ENCODE measurements around the gene VWA5B2. TPM values are rescaled to one million over a fixed set of nuclear protein-coding genes. Genes with fewer than 3 reads are reported as not detected.

Gene VWA5B2
- total and polyA plus RNA-seq, 2 of the 4 experiments (the other 2 are of a cell fraction): not detected

DNA sequence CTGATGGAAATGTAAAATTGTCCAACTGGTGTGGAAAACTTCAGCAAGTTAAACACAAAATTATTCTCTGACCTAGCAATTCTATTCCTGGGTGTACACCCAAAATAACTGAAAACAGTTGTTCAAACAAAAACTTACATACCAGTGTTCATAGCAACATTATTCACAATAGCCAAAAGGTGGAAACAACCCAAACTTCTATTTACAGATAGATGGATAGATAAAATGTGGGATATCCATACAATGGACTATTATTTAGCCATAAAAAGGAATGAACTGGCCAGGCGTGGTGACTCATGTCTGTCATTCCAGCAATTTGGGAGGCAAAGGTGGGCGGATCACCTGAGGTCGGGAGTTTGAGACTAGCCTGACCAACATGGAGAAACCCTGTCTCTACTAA is 6.9 kb upstream of the VWA5B2 start:
- Histone ChIP-seq H3K9me3 (ENCODE audit: control insufficient read depth, insufficient read depth, low read length) (no peaks in the 10 kb centered on the region), H3K9ac (ENCODE audit: low read depth, low read length) (no peak overlapping the region), H2AFZ (replicated peaks; ENCODE audit: low read length, poor library complexity) (no peak overlapping the region), H3K23ac (ENCODE audit: low read depth, low read length) (no peak overlapping the region), H3K4ac (ENCODE audit: low read depth, low read length) (no peak overlapping the region), H2BK20ac (ENCODE audit: low read depth, low read length) (no peak overlapping the region), H3K4me2 (ENCODE audit: low read depth, low read length) (no peak overlapping the region), H3K27me3 (ENCODE audit: control insufficient read depth, insufficient read depth, low read length) (peaks cover 14% of the 10 kb centered on the region), H3K4me3 (ENCODE audit: insufficient read depth, low read depth, low read length) (no peak overlapping the region), H2AK9ac (replicated peaks; ENCODE audit: low read depth, low read length, poor library complexity) (no peak overlapping the region), H3K56ac (ENCODE audit: extremely low read depth, insufficient read depth, low read length) (no peak overlapping the region), H4K20me1 (ENCODE audit: insufficient read depth, low read length) (no peaks in the 10 kb centered on the region), H3K18ac (ENCODE audit: low read depth, low read length) (no peak overlapping the region), H3K9me1 (ENCODE audit: insufficient read depth, low read length) (no peaks in the 10 kb centered on the region), H4K91ac (ENCODE audit: insufficient read depth, low read depth, low read length) (no peak overlapping the region), H4K5ac (ENCODE audit: low read depth, low read length) (no peak overlapping the region), H3K14ac (replicated peaks; ENCODE audit: low read depth, low read length) (no peak overlapping the region), H2BK5ac (ENCODE audit: low read depth, low read length, poor library complexity, severe bottlenecking) (no peak overlapping the region), H2BK120ac (ENCODE audit: low read depth, low read length) (no peak overlapping the region), H3K4me1 (ENCODE audit: control insufficient read depth, insufficient read depth, low read length) (no peaks in the 10 kb centered on the region), H2AK5ac (ENCODE audit: low read depth, low read length) (no peak overlapping the region), H3K27ac (ENCODE audit: insufficient read depth, low read length) (no peak overlapping the region), H3K79me1 (ENCODE audit: low read depth in 1 of 2, low read length in 2 of 2) (no peaks in the 10 kb centered on the region), H3K36me3 (ENCODE audit: control insufficient read depth, insufficient read depth, low read length) (no peaks in the 10 kb centered on the region), H4K8ac (ENCODE audit: low read depth in 2 of 2, low read length in 2 of 2) (no peak overlapping the region), H2BK15ac (ENCODE audit: low read depth, low read length) (no peak overlapping the region)
- ChIA-PET CTCF (interaction anchor here (0.7 kb wide), 1 partner anchor 11 kb away, joined by 4 read pairs; no protein-coding TSS in a partner anchor), POLR2A (ENCODE audit: unreplicated experiment) (no interaction called here)
- dilution Hi-C loops (cut with HindIII; ENCODE audit: low sequenced_read_pairs, unreplicated experiment): no loop called here
- DNase-seq: no peak
- ATAC-seq (ENCODE audit: low read depth): no peak
- in situ Hi-C loops (cut with MboI; ENCODE audit: low sequenced_read_pairs): no loop called here
- no TSS peak for BruUV-seq (replicated peaks)
- intact Hi-C loops (cut with micrococcal nuclease): no loop called here
- no peak for TF ChIP-seq RAD21 (IDR thresholded peaks at IDR 0.05; ENCODE audit: low read length)
- no peak for TF ChIP-seq NFE2L2 (IDR thresholded peaks at IDR 0.05; ENCODE audit: low read depth, low read length)
- TF ChIP-seq RFX5 (IDR thresholded peaks at IDR 0.05; ENCODE audit: low read depth, low read length): no peak
- TF ChIP-seq CHD1 (IDR thresholded peaks at IDR 0.05; ENCODE audit: low read depth, low read length): no peak
- no peak for TF ChIP-seq POLR2A (IDR thresholded peaks at IDR 0.05; ENCODE audit: low read depth, low read length)
- no peak for TF ChIP-seq BHLHE40 (IDR thresholded peaks at IDR 0.05; ENCODE audit: low read depth, low read length)
- TF ChIP-seq, protein P1, sequence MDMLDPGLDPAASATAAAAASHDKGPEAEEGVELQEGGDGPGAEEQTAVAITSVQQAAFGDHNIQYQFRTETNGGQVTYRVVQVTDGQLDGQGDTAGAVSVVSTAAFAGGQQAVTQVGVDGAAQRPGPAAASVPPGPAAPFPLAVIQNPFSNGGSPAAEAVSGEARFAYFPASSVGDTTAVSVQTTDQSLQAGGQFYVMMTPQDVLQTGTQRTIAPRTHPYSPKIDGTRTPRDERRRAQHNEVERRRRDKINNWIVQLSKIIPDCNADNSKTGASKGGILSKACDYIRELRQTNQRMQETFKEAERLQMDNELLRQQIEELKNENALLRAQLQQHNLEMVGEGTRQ (IDR thresholded peaks at IDR 0.05; ENCODE audit: low read depth, low read length): no peak
- no peak for TF ChIP-seq MXI1 (IDR thresholded peaks at IDR 0.05; ENCODE audit: borderline replicate concordance, low read depth, low read length)
- TF ChIP-seq, protein P2, sequence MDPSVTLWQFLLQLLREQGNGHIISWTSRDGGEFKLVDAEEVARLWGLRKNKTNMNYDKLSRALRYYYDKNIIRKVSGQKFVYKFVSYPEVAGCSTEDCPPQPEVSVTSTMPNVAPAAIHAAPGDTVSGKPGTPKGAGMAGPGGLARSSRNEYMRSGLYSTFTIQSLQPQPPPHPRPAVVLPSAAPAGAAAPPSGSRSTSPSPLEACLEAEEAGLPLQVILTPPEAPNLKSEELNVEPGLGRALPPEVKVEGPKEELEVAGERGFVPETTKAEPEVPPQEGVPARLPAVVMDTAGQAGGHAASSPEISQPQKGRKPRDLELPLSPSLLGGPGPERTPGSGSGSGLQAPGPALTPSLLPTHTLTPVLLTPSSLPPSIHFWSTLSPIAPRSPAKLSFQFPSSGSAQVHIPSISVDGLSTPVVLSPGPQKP (IDR thresholded peaks at IDR 0.05; ENCODE audit: borderline replicate concordance, low read depth, low read length): no peak
- TF ChIP-seq MAFK (IDR thresholded peaks at IDR 0.05; ENCODE audit: low read depth, low read length): no peak
- no peak for TF ChIP-seq MAZ (IDR thresholded peaks at IDR 0.05; ENCODE audit: borderline replicate concordance, low read depth, low read length)
- TF ChIP-seq SMC3 (IDR thresholded peaks at IDR 0.05; ENCODE audit: low read depth, low read length): no peak
- TF ChIP-seq CEBPB (IDR thresholded peaks at IDR 0.05; ENCODE audit: low read depth, low read length): no peak
- no CpG with 5 or more reads among the region's 3 CpGs for WGBS, 2 experiments (ENCODE audit: extremely low coverage in 2 of 2, insufficient read length in 1 of 2)
